ENCODE measurements around the gene MDM1. TPM values are rescaled to one million over a fixed set of nuclear protein-coding genes. Genes with fewer than 3 reads are reported as not detected.
A peak's percentile ranks its signal among the peaks of the same experiment; 100 is the strongest.

MDM1 gene
- polyA plus RNA-seq, 3 donors = 6.7 to 10.9 (median 10.3) TPM

GRCh38 chr12:68268967-68269366 lies 63.2 kb downstream of the MDM1 start:
- peaks cover 0 to 2% (median 0%) of the 10 kb centered on the region in 7 donors for H3K9me3 Mint-ChIP-seq
- H4K20me1 ChIP-seq (ENCODE audit: insufficient read depth, low read length) = no peaks in the 10 kb centered on the region
- DNase-seq = no peak
- H3K9ac ChIP-seq (ENCODE audit: insufficient read depth, low read length, poor library complexity, severe bottlenecking) = no peak overlapping the region
- intact Hi-C loops (cut with micrococcal nuclease) = no loop called here
- H3K4me1 ChIP-seq (ENCODE audit: control insufficient read depth in 1 of 2, insufficient read depth in 2 of 2, low read length in 2 of 2) = peaks cover 23 to 26% of the 10 kb centered on the region in 2 donors
- no peaks in the 10 kb centered on the region for H3K36me3 ChIP-seq (replicated peaks in 1 of 2; ENCODE audit: control insufficient read depth in 1 of 2, insufficient read depth in 2 of 2, low read length in 2 of 2)
- no peak overlapping the region for H3K4me2 ChIP-seq (replicated peaks; ENCODE audit: extremely low read depth, low read length, poor library complexity, severe bottlenecking)
- H3K4me3 ChIP-seq (replicated peaks in 1 of 3; ENCODE audit: low read depth in 2 of 3, low read length in 3 of 3) = no peak overlapping the region
- no peak overlapping the region for H3K4me3 Mint-ChIP-seq
- peaks cover 40% of the 10 kb centered on the region for H3K4me1 Mint-ChIP-seq
- no peaks in the 10 kb centered on the region for H3K9me3 ChIP-seq (replicated peaks in 1 of 2; ENCODE audit: control insufficient read depth in 1 of 2, insufficient read depth in 1 of 2, low read length in 2 of 2)
- no peak overlapping the region for H3K27ac ChIP-seq (ENCODE audit: low read depth in 1 of 2, low read length in 2 of 2)
- peaks cover 0 to 2% (median 0%) of the 10 kb centered on the region in 3 donors for H3K27me3 Mint-ChIP-seq (ENCODE audit: low read depth in 3 of 3)
- no peaks in the 10 kb centered on the region for H3K27me3 ChIP-seq (ENCODE audit: control insufficient read depth in 2 of 2, insufficient read depth in 2 of 2, low read length in 2 of 2)
- no peaks in the 10 kb centered on the region for H3K79me2 ChIP-seq (ENCODE audit: insufficient read depth, low read length)
- H2AFZ ChIP-seq (ENCODE audit: insufficient read depth, low read depth, low read length, poor library complexity, severe bottlenecking) = no peak overlapping the region
- H3K27ac Mint-ChIP-seq = no peak overlapping the region
- no peaks in the 10 kb centered on the region for H3K36me3 Mint-ChIP-seq
- TF ChIP-seq CTCF (IDR thresholded peaks at IDR 0.05) = no peak

- intact Hi-C loops (cut with micrococcal nuclease) = no loop called here
Measured at GRCh38 chr12:68267892-68268396, 64.2 kb downstream of the MDM1 start.

More at GRCh38 chr12:68267892-68268396, 64.2 kb downstream of the MDM1 start:
- Histone ChIP-seq H4K20me1 (ENCODE audit: insufficient read depth, low read length) (no peaks in the 10 kb centered on the region), H3K79me2 (ENCODE audit: insufficient read depth, low read length) (no peaks in the 10 kb centered on the region), H3K4me3 (replicated peaks in 1 of 3; ENCODE audit: low read depth in 2 of 3, low read length in 3 of 3) (no peak overlapping the region), H3K9me3 (replicated peaks in 1 of 2; ENCODE audit: control insufficient read depth in 1 of 2, insufficient read depth in 1 of 2, low read length in 2 of 2) (no peaks in the 10 kb centered on the region), H3K4me2 (replicated peaks; ENCODE audit: extremely low read depth, low read length, poor library complexity, severe bottlenecking) (no peak overlapping the region), H3K4me1 (ENCODE audit: control insufficient read depth in 1 of 2, insufficient read depth in 2 of 2, low read length in 2 of 2) (peaks cover 23 to 26% of the 10 kb centered on the region in 2 donors), H3K36me3 (replicated peaks in 1 of 2; ENCODE audit: control insufficient read depth in 1 of 2, insufficient read depth in 2 of 2, low read length in 2 of 2) (no peaks in the 10 kb centered on the region), H3K27me3 (ENCODE audit: control insufficient read depth in 2 of 2, insufficient read depth in 2 of 2, low read length in 2 of 2) (no peaks in the 10 kb centered on the region), H2AFZ (ENCODE audit: insufficient read depth, low read depth, low read length, poor library complexity, severe bottlenecking) (no peak overlapping the region), H3K27ac (ENCODE audit: low read depth in 1 of 2, low read length in 2 of 2) (no peak overlapping the region), H3K9ac (ENCODE audit: insufficient read depth, low read length, poor library complexity, severe bottlenecking) (no peak overlapping the region)
- no peak for DNase-seq
- H3K4me1 Mint-ChIP-seq = peaks cover 40% of the 10 kb centered on the region
- peak overlapping the region in 1 of 2 donors; percentile 28 for H3K4me3 Mint-ChIP-seq
- no peaks in the 10 kb centered on the region for H3K36me3 Mint-ChIP-seq
- no peak for TF ChIP-seq CTCF (IDR thresholded peaks at IDR 0.05)
- peaks cover 0 to 2% (median 0%) of the 10 kb centered on the region in 3 donors for H3K27me3 Mint-ChIP-seq (ENCODE audit: low read depth in 3 of 3)
- H3K27ac Mint-ChIP-seq = peak overlapping the region in 2 of 7 donors; percentile 14 to 66
- H3K9me3 Mint-ChIP-seq = peaks cover 0 to 2% (median 0%) of the 10 kb centered on the region in 7 donors
- 50% methylated on average over 4 of the region's 6 CpGs for WGBS (ENCODE audit: insufficient coverage)

Measured in CD14-positive monocyte (primary cell).